Caco-2 (cell line): ENCODE measurements around the gene ZNF793. TPM values are rescaled to one million over a fixed set of nuclear protein-coding genes. Genes with fewer than 3 reads are reported as not detected.

Source experiments
- BruUV-seq: library from RNA; stranded (reverse); fragments of 400-500 nt; replicated peaks from 2 replicates; lab custom pipeline; 2021; lab: Mats Ljungman, UMichigan
- CTCF ChIA-PET: fragments of 300-600 bp; sonication (Branson Sonifier 250); formaldehyde crosslinking; loops from one replicate; lab custom pipeline; 2022; ENCODE audit warnings: antibody characterized with exemption; lab: Charles Lee
- POLR2A ChIA-PET: fragments of 300-600 bp; sonication (Branson Sonifier 250); formaldehyde crosslinking; loops from one replicate; lab custom pipeline; 2022; ENCODE audit warnings: antibody characterized with exemption; lab: Charles Lee
- DNase-seq, 2 experiments: peaks; one replicate each; pipeline versions ENCODE4 v3.0.0 to v3.0.0-alpha.2; 2020 to 2022
- H3K27me3 ChIP-seq: replicated peaks from 2 replicates; pipeline ENCODE4 v1.6.0; 2011; ENCODE audit warnings: low read length; ENCODE audit not compliant: control insufficient read depth, insufficient read depth
- H3K36me3 ChIP-seq: 2 replicates; pipeline ENCODE4 v1.5.1; 2011; ENCODE audit warnings: low read length; ENCODE audit not compliant: control insufficient read depth, insufficient read depth
- H3K4me1 ChIP-seq: fragments of 250-450 bp; sonication (Bioruptor Pico); 2 replicates; pipeline ENCODE4 v1.5.1; 2020; ENCODE audit warnings: mild to moderate bottlenecking
- H3K4me3 ChIP-seq: 2 replicates; pipeline ENCODE4 v1.5.1; 2011; ENCODE audit warnings: low read depth, mild to moderate bottlenecking, control low read depth, low read length
- H3K9me3 ChIP-seq: fragments of 250-450 bp; sonication (Bioruptor Pico); 2 replicates; pipeline ENCODE4 v1.5.1; 2020; ENCODE audit warnings: mild to moderate bottlenecking, moderate library complexity
- H3K27ac Mint-ChIP-seq: one replicate; pipeline ENCODE4 v1.8.0; 2022; ENCODE audit warnings: mixed read lengths; ENCODE audit not compliant: unreplicated experiment
- H3K27me3 Mint-ChIP-seq: one replicate; pipeline ENCODE4 v1.8.0; 2022; ENCODE audit warnings: mixed read lengths; ENCODE audit not compliant: insufficient read depth, unreplicated experiment
- H3K36me3 Mint-ChIP-seq: one replicate; pipeline ENCODE4 v1.8.0; 2022; ENCODE audit warnings: mild to moderate bottlenecking, mixed read lengths; ENCODE audit not compliant: insufficient read depth, unreplicated experiment
- H3K4me1 Mint-ChIP-seq: one replicate; pipeline ENCODE4 v1.8.0; 2022; ENCODE audit warnings: low read depth, mixed read lengths; ENCODE audit not compliant: unreplicated experiment
- H3K4me3 Mint-ChIP-seq: one replicate; pipeline ENCODE4 v1.8.0; 2022; ENCODE audit warnings: mild to moderate bottlenecking, moderate library complexity, mixed read lengths; ENCODE audit not compliant: unreplicated experiment
- H3K9me3 Mint-ChIP-seq: one replicate; pipeline ENCODE4 v1.8.0; 2022; ENCODE audit warnings: mixed read lengths; ENCODE audit not compliant: unreplicated experiment
- intact Hi-C: fragments of 100-400 bp; cut with micrococcal nuclease; formaldehyde crosslinking; loops from one replicate; pipeline ENCODE4 v1.10.0; 2022; ENCODE audit not compliant: unreplicated experiment
- total RNA-seq: library from RNA; stranded (reverse); gene quantifications from 2 replicates; pipeline ENCODE4 v1.2.3, GENCODE V29; 2022
- TF ChIP-seq, protein P1 (sequence below), 2 experiments: fragments of 200-600 bp in 1 of 2; IDR thresholded peaks; 1 replicate in 1 of 2; 2 replicates in 1 of 2; pipeline versions ENCODE4 v1.5.1 to v1.8.0; 2011 to 2022; ENCODE audit warnings: antibody characterized with exemption in 1 of 2, control low read depth in 1 of 2, inconsistent platforms in 1 of 2, low read depth in 1 of 2, low read length in 1 of 2, mild to moderate bottlenecking in 1 of 2, moderate library complexity in 1 of 2; ENCODE audit not compliant: insufficient read depth in 1 of 2, severe bottlenecking in 1 of 2, unreplicated experiment in 1 of 2

The ZNF793 gene
- total RNA-seq, 1 experiment from 2014 or later, result not detected

DNA sequence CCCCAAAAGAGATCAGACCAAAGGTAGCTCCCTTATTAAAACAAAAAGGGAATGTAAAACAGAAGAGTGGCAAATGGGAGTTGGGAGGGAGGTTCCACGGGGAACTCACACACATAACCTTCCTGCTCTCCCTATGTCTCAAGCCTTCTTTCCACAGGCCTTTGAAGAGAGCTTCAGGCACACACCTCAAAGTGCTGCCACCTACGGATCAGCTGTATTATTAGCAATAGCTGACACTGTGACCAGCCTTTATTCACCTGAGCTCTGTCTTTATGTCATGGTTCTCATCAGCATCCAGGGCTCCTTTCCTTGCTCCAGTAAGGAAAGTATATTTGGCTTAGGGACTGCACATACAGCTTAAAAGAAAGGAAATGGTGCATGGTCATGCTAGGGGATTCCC, 76.6 kb downstream of the ZNF793 start:
- Mint-ChIP-seq H3K4me3 (no peak overlapping the region), H3K4me1 (no peaks in the 10 kb centered on the region), H3K27me3 (no peaks in the 10 kb centered on the region), H3K9me3 (peaks cover 26% of the 10 kb centered on the region), H3K36me3 (no peaks in the 10 kb centered on the region), H3K27ac (no peak overlapping the region)
- Histone ChIP-seq H3K4me3 (no peak overlapping the region), H3K9me3 (peaks cover 18% of the 10 kb centered on the region; the same call in 1 of the 2 replicates), H3K36me3 (no peaks in the 10 kb centered on the region), H3K4me1 (no peaks in the 10 kb centered on the region), H3K27me3 (no peaks in the 10 kb centered on the region)
- POLR2A ChIA-PET, result no interaction called here
- CTCF ChIA-PET, result interaction anchor here (0.5 kb wide), 1 partner anchor 12 kb away, joined by 3 read pairs; no protein-coding TSS in a partner anchor
- BruUV-seq, result no TSS peak
- TF ChIP-seq, protein P1, sequence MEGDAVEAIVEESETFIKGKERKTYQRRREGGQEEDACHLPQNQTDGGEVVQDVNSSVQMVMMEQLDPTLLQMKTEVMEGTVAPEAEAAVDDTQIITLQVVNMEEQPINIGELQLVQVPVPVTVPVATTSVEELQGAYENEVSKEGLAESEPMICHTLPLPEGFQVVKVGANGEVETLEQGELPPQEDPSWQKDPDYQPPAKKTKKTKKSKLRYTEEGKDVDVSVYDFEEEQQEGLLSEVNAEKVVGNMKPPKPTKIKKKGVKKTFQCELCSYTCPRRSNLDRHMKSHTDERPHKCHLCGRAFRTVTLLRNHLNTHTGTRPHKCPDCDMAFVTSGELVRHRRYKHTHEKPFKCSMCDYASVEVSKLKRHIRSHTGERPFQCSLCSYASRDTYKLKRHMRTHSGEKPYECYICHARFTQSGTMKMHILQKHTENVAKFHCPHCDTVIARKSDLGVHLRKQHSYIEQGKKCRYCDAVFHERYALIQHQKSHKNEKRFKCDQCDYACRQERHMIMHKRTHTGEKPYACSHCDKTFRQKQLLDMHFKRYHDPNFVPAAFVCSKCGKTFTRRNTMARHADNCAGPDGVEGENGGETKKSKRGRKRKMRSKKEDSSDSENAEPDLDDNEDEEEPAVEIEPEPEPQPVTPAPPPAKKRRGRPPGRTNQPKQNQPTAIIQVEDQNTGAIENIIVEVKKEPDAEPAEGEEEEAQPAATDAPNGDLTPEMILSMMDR (IDR thresholded peaks at IDR 0.05; ENCODE audit: insufficient read depth in 1 of 2, low read depth in 1 of 2, low read length in 1 of 2, severe bottlenecking in 1 of 2, unreplicated experiment in 1 of 2), result no peak
- intact Hi-C loops, result no loop called here
- no peak for DNase-seq

Other genes with a start within 250 kb of the ZNF793 start
- 0.88 and 0.97 TPM in 2 replicates for gene ZNF527, start 135.8 kb upstream of the ZNF793 start, total RNA-seq
- not detected in 2 replicates for gene ZNF569, start 39.5 kb upstream of the ZNF793 start, total RNA-seq
- gene ZNF570, start 37.6 kb upstream of the ZNF793 start, total RNA-seq, result not detected in 2 replicates
- gene ZNF571, start 87.9 kb downstream of the ZNF793 start, total RNA-seq, result 1.4 and 3.6 TPM in 2 replicates
- gene ZNF540, start 87.9 kb downstream of the ZNF793 start, total RNA-seq, result 0.36 TPM in 1 of 2 replicates, not detected in the other
- 12.9 and 15.5 TPM in 2 replicates for gene ZFP30, start 148.5 kb downstream of the ZNF793 start, total RNA-seq
- gene ZNF607, start 212.8 kb downstream of the ZNF793 start, total RNA-seq, result 14.5 and 15.4 TPM in 2 replicates